Stimulated activated CD8-positive, alpha-beta memory T cell treated with anti-CD3 and anti-CD28 coated beads, Interleukin-12 subunit alpha, Interleukin-12 subunit beta, amount 100 ng/mL, for 24 hours (primary cell): ENCODE results near the gene SAV1.
A peak's percentile ranks its signal among the peaks of the same experiment; 100 is the strongest.
"Not testable (repeated sequence)": the region's sequence is repeated elsewhere in the genome, so short reads cannot be mapped to it uniquely, and the experiment has no call there.

Source experiments
- DNase-seq: peaks from one replicate; pipeline ENCODE4 v3.0.0-alpha.2; 2020; ENCODE audit errors: extremely low read depth

Gene SAV1

DNA sequence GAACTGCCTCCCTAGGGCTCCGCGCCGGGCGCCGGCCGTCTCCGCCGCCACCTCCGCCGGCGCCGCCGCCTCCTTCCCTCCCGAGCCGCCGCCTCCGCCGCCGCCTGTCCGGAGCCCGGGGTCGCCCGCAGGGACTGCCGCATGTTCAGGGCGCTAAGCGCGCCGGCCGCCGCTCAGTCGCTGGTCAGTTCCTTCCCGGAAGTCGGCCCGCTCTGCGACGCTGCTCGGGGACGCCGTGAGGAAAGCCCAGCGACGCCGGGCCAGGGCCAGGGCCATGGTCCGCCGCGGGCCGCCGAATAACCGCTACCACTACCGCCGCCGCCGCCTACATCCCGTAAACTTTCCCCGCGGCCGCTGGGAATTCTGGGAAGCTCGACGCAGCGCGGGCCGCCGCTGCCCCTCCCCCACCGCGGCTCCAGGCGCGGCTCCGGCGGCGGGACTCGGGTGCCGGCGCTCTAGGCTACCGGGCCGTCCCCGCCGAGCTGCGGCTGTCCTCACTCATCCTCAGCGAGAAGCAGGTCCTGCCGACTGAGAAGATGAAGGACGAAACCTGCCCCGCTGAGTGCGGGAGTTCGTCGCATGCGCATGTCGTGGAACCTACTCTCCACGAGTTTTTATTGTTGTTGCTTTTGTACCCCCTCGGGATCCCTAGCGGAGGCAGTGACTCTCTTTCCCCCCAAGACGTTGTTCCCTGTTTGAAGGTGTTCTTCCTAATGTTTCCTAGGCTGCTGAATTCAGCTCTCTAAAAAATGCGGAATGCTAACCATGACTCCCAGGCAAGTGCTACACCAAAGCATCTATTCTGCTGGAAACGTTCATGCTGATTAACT, at the start of gene SAV1:
Gene SAV1, minus strand, starts transcription at position 311 of the 830 bp plus-strand sequence. CDS start 339 bp downstream, outside the sequence.
- peak; percentile 14 for DNase-seq

DNA sequence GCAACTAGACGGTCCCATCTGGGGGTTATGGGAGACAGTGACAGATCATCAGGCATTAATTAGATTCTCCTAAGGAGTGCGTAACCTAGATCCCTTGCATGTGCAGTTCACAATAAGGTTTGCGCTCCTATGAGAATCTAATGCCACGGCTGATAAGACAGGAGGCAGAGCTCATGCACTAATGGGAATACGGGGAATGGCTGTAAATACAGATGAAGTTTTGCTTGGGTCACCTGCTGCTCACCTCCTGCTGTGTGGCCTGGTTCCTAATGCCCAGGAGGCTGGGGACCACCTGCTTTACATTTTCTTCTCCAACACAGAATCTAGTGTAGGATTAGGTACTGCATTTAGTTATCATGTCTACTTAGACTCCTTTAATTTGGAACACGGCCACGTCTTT, 49.7 kb upstream of the SAV1 start:
- no peak for DNase-seq

DNA sequence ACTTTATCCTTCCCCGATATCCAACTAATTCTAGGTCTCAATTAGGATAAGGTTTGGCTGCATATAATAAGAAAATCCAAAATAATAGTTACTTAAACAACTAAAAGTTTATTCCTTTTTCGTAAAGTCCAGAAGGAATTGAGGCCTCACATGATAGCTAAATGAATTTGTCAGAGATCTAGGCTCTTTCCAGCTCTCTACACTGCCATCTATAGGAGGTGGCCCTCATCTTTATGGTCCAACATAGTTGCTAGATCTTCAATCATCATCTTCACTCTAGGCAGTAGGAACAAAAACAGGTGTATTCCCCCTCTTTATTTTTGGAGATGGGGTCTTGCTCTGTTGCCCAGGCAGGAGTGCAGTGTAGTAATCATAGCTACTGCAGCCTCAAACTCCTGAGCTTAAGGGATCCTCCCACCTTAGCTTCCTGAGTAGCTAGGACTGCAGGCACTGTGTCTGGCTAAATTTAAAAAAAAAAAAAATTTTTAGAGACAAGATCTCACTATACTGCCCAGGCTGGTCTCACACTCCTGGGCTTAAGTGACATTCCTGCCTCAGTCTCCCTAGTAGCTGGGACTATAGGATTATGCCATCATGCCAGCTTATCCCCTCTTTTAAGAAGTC, 46.5 kb upstream of the SAV1 start:
- no peak for DNase-seq

DNA sequence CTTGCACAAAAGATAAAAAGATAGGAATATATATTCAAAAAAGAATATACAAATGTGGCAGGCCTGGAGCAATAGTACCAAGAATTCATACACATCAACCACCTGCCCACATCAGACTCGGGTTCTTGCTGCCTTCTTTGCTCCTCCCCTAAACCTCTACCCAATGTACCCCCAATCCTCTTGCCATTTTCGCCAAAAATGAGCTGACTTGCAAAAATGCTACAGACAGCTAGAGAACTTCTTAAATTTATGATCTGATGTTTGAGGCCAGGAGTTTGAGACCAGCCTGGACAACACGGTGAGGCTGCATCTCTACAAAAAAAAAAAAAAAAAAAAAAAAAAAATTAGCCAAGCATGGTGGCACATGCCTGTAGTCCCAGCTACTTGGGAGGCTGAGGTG, 42.9 kb upstream of the SAV1 start:
- DNase-seq = no peak

DNA sequence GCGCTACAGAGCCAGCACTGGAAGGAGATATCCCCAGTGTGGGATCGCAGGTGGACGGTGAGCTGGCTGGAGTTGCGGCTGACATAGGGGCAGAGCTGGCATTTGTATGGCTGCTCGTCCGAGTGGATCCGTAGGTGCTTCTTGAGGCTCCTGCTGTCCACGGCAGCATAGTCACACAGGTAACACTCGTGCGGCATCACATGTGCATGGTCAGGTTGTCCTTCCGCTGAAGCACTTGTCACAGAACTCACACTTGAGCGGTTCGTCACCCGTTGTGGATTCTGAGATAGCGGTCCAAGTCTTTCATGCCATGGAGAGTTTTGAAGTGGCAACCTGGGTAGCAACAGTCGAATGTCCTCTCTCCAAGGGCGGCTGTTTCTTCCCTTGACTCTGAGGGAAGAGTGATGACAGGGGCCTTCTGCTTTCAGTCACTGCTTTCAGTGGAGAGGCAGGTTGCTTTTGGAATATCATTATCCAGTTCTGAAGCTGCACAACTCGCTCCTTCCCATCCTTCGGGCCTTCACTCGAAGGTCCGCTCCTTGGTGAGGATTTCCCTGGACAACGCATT, 37.0 kb upstream of the SAV1 start:
- no peak for DNase-seq

DNA sequence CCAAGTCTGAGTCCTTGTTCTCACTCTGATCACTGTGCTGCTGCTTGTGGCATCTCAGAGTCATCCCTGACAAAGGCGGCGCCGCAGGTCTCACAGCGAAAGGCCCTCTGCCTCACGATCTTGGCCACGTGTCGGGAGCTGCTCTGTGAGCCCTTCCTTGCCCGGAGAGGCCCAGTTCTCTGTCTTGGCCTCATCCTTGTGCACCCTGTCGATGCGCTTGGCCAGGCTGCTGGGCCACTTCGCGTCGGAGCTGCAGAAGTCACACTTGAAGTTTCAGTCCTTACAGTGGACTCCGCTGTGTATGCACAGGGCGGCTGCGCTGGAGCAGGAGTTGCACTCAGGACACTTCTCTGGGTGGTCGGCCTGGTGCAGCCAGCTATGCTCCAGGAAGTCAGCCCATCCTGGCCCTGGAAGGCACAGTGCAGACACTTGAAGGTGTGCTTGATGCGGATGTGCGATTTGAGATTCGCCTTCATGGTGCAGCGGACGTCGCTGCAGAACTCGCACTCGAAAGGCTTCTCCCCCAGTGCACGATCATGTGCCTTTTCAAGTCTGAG, 36.4 kb upstream of the SAV1 start:
- DNase-seq = no peak

DNA sequence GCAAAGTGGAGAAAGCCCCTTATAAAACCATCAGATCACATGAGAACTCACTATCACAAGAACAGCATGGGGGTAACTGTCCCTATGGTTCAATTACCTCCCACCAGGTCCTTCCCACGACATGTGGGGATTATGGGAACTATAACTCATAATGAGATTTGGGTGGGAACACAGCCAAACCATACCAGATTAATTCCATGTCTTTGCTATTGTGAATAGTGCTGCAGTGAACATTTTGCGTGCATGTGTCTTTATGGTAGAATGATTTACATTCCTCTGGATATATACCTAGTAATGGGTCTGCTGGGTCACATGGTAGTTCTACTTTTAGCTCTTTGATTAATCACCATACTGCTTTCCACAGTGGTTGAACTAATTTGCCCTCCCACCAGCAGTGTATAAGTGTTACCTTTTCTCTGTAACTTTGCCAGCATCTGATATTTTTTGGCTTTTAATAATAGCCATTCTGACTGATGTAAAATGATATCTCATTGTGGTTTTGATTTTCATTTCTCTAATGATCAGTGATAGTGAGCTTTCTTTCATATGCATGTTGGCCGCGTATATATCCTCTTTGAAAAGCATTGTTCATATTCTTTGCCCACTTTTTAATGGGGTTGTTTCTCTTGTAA, 29.7 kb upstream of the SAV1 start:
- DNase-seq = no peak

DNA sequence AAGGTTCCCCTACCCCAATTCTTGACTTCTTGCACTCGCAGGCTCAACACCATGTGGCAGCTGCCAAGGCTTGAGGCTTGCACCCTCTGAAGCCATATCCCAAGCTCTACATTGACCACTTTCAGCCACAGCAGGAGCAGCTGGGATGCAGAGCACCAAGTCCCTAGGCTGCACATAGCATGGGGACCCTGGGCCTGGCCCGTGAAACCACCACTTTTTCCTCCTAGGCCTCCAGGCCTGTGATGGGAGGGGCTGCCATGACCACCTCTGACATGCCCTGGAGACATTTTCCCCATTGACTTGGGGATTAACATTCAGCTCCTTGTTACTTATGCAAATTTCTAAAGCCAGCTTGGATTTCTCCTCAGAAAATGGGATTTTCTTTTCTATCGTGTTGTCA, 26.2 kb upstream of the SAV1 start:
- DNase-seq = not testable (repeated sequence)

DNA sequence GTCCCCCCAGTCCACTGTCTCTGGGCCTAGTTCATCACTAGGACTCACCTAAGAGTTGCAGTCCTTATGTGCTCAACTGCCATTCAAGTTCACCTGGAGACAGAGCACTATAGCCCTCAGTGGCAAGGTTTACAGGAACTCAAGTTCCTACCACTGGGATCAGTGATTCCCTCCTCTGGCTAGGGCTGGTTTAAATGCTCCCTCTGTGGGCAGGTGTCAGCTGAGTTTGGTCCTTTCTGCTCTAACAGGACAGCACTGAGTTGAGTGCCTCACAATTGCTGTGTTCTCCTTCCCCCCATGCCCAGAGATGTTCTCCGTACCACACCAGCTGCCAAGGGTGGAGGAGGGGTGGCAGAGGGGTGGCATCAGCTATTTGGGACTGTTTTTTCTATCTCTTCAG, 20.8 kb upstream of the SAV1 start:
- no peak for DNase-seq

DNA sequence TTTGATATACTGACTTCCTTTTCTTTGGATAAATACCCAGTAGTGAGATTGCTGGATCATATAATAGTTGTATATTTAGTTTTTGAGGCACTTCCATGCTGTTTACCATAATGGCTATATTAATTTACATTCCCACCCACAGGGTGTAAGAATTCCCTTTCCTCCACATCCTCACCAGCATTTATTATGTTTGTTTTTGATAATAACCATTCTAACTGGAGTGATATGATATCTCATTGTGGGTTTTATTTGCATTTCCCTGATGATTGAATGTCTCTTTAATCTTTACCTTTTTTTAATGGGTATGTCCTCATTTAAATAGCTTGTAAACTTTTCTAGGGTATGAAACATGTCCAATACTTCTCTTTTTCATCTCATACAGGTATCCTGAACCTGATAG, 11.6 kb upstream of the SAV1 start:
- no peak for DNase-seq

DNA sequence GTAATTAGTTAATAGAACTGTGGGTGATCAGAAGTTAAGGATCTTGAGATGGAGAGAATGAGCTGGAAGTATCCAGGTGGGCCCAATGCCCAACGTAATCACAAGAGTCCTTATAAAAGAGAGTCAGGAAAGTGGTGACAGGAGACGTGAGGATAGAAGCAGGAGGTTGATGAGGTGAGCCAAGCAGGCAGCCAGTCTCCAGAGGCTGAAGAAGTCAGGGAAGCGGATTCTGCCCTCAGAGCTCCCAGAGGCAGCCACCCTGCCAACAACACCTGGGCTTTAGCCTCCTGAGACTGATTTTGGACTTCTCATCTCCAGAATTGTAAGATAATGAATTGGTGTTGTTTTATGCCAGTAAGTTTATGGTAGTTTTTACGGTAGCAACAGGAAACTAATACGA, 10.1 kb upstream of the SAV1 start:
- DNase-seq = no peak

DNA sequence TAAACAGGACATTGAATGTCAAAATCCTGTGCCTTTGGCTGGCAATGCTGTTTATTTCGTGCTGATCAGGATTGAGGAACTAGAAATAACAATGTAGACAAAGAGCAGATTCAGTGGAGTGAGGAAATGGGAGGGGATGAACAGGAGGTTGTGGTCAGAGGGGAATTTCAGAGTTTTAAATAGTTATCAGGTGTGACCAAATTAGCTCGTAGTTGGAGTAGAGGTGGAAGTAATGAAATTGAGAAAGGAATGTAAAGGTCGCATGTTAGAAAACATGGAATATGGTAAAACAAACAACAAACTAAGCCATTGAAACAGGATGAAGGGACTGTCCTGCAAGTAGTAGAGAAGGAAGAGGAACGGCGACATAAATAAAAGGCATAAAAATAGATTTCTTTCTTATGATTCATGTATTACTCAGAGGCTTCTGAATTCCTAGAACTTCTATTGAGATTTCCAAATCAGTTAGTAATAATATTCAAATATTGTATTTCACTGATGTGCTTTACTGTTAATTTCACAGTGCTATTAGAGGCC, 9.5 kb upstream of the SAV1 start:
- no peak for DNase-seq

DNA sequence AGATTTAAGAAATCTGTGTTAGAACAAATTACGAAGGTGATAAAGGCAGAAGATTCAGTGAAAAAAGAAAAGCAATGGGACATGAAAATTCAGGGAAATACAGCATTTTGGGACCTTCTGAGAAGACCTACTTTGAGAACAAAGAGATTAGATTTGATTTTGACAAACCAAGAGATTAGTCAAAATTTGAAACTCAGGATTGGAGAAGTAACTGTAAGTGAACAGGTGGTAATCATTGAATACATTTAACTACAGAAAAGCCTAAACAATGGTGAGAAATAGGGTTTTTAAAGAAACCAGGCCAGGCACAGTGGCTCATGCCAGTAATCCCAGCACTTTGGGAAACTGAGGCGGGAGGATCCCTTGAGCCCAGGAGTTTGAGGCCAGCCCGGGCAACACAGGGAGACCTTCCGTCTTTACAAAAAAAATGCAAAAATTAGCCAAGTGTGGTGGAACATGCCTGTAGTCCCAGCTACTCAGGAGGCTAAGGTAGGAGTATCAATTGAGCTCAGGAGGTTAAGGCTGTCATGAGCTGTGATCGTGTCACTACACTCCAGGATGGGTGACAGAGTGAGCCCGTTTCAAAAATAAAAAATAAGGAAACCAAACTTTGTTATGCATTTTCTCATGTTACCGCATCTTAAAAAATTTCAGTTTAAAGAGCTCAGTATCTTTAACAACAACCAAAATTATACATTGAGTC, 8.9 kb upstream of the SAV1 start:
- no peak for DNase-seq

DNA sequence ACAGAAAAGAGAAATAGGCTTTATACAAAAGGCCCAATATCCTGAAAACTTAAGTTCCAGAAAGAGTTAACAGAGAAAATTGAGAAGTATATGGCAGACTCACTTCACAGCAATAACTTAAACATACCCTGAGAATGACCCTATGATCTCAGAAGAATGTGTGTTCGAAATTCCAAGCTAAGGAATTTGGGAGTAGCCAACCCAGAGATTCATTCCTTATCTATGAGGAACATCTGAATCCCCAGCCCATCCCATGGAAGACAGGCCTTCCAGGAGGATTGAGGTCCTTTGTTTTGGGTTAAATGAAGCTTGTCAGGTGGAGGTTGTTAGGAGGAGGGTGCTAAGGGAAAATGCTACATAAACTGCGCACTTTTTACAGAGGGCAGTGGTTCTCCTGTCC, 7.5 kb upstream of the SAV1 start:
- no peak for DNase-seq

DNA sequence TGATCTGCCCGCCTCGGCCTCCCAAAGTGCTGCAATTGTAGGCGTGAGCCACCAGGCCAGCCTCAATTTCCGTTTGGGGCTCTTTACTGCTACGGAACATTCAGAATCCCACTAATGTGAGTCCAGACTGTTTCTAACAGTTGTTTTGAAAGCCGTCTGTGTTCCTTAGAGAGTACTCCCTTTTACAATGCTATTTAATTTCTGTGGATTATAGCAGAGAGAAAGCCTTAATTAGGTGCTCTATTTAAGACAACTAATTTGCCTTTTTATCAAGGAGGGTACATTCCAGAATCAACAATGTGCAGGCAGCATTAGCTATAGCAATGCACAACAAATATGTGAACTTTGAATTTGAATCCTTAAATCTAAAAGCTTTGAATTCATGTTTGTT, 2.8 kb upstream of the SAV1 start:
- DNase-seq = no peak

DNA sequence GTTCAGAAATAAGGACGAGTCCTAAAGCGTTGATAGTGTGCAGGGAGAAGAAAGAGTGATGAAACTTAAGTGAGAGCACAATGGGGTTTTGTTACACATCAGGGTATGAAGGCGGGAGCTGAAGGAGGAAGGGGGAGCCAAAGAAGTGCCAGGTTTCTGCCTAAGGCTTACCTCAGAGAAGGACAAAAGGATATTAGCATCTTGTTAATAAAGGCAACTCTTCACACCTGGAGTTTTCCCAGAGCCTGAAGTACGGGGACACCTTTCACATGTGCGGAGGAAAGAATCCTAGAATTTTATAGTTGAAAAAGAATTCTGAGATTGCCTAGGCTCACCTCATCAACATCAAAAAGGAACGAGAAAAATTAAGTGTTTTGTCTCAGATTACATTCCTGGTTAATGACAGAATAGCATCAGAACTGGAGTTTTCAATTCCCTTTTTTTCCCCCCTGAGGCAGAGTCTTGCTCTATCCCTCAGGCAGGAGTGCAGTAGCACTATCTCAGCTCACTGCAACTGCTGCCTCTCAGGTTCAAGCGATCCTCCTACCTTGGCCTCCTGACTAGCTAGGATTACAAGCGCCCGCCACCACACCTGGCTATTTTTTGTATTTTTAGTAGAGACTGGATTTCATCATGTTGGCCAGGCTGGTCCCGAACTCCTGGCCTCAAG, 2.2 kb upstream of the SAV1 start:
- DNase-seq = no peak

DNA sequence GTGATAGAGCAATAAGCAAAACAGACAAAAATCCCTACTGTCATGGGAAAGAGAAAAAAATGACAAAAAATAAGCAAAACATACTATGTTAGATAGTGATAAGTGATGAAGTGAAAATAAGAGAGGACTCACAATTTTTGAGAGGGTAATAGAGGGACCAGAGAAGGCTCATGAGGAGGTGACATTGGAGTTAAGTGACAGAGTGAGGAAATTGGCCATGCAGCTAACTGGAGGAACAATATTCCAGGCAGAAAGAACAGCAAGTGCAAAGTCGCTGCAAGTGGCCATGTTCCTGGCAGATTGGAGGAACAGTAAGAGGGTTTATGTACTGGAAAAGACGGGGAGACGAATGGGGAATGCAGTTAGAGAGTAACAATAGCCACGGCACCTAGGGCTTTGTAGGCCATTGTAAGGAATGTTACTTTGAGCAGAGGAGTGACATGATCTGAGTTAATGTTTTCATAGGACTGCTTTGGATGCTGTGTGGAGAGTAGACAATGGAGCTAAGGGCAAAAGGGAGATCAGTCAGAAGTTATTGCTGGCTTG, 1.4 kb upstream of the SAV1 start:
- no peak for DNase-seq

DNA sequence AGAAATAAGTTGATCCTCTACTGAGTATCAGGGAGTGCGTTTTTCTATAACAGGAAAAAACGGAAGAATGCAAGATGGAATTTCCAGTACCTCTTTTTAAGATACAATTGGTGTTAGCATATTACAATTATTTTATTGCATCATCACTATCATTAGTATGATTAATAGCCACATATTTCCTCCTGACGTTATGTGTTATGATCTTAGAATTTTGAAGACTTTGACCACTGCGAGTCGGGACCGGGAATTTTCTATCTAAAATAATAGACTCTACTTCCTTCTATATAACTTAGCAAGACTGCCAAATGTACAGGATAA, 679 bp upstream of the SAV1 start:
- no peak for DNase-seq

DNA sequence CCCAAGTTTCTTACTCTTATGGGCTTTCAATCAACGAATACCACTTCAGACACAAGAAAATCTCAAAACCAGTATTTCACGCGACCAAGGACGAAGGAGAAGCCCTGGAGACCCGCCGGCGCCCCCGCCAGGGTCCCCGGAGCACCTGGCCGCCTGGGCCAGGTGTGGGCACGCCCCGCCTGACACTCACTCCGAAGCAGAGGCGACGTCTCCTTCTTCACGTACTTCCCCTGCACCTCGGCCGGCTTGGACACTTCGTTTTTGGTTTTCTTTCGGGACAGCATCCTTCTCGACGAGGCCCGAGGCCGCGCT, 466 bp downstream of the SAV1 start:
- no peak for DNase-seq

DNA sequence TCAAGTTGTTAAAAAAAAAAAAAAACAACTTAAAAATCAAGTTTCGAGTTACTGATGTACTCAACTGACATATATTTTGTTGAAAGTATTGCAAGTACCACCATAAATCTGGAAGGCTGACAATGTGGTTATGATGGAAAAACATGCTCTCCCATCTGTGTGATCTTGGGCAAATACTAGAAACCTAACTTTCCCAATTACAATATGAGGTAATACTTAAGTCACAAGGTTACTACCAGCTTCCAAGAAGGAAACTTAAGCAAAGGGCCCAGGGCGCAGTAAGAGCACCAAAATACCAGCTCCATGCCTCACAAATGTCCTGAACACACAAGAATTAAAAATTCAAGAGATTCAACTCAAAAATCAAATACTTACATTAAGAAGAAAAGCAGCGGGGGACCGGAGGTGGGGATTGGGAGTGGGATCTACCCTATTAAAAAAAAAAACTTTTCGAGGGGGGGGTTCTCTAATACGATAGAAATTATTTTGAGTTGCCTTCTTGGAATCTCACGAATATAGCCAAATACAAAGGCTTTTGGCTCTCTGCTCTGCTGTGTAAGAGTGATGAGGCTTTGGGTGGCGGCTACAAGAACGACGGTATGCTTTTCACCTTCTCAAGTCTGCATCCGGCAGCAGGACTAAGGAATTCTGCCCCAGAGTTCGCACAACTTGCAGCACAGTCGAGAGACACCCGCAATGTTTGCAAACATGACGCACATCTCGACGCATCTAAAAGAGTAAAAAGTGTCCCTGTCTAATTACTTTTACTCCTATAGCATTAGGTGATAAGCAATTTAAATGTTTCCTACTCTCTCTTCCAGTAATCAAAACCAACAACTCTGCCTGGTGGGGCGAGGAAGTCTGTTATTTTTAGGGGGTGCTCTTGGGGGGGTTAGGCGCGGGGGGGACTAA, 1.1 kb downstream of the SAV1 start:
- no peak for DNase-seq
